AG10803 (cell line): Measurements from ENCODE around the gene CCDC152.
A peak's percentile ranks its signal among the peaks of the same experiment; 100 is the strongest.

ENCODE experiments used
- DNase-seq: peaks from one replicate; pipeline ENCODE4 v3.0.0; 2010; ENCODE audit warnings: low read depth
- H3K4me3 ChIP-seq: 2 replicates; pipeline ENCODE4 v1.5.1; 2011; ENCODE audit warnings: mild to moderate bottlenecking, low read length, control low read depth
- TF ChIP-seq, protein P1 (sequence below): conservative IDR thresholded peaks from 2 replicates; pipeline ENCODE4 v1.5.1; 2011; ENCODE audit warnings: mild to moderate bottlenecking, low read length, control low read depth, inconsistent platforms

Gene CCDC152

DNA sequence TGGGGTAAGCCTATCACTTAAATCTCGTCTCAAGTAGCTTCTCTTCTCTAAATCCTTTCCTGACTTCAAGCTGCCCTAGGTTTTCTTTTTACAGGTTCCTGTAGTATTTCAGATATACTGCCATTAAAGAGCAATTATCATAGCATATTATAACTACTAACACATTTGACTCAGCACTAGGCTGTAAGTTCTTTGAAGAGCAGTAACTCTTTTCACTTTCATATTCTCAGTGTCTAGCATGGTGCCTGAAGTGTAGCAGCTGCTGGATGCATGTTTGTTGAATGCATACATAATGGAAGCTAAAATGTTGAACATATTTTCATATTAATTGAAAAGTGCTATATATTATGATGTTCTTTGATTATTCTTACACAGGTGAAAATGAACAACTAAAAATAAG lies 22.5 kb downstream of the CCDC152 start:
- no peak overlapping the region for H3K4me3 ChIP-seq
- DNase-seq: no peak
- TF ChIP-seq, protein P1, sequence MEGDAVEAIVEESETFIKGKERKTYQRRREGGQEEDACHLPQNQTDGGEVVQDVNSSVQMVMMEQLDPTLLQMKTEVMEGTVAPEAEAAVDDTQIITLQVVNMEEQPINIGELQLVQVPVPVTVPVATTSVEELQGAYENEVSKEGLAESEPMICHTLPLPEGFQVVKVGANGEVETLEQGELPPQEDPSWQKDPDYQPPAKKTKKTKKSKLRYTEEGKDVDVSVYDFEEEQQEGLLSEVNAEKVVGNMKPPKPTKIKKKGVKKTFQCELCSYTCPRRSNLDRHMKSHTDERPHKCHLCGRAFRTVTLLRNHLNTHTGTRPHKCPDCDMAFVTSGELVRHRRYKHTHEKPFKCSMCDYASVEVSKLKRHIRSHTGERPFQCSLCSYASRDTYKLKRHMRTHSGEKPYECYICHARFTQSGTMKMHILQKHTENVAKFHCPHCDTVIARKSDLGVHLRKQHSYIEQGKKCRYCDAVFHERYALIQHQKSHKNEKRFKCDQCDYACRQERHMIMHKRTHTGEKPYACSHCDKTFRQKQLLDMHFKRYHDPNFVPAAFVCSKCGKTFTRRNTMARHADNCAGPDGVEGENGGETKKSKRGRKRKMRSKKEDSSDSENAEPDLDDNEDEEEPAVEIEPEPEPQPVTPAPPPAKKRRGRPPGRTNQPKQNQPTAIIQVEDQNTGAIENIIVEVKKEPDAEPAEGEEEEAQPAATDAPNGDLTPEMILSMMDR: no peak

DNA sequence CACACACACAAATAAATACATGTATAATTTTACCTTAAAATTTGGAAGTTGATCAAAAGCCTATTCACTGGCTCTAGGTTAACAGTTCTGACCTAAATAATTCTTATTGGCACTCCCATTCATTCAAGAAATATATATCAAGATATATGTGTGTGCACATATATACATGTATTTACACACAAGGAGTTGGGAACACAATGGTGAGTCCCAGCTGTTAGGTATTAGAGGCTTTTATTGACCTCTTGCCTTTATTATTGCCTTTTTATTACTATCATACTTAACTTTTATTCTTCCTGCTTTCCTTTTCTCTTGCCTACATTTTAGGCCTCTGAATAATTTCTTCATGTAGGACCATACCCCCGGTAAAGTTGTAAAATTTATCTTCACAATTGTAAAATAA lies 25.0 kb downstream of the CCDC152 start:
- TF ChIP-seq, protein P1: no peak

DNA sequence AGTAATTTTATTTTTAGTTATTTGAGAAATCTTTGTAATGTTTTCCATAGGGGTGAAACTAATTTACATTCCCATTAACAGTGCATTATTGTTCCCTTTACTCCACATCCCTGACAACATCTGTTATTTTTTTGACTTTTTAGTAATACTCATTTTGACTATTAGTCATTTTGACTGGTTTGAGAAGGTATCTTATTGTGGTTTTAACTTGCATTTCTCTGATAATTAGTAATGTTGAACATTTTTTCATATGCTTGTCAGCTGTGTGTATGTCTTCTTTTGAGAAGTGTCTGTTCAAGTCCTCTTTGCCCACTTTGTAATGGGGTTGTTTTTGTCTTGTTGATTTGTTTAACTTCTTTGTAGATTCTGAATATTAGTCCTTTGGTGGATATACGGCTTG lies 27.5 kb downstream of the CCDC152 start:
- TF ChIP-seq, protein P1: no peak
- peak; percentile 5 for DNase-seq
- no peak overlapping the region for H3K4me3 ChIP-seq

More for the DNA sequence above, 25.0 kb downstream of the CCDC152 start:
- DNase-seq: no peak
- H3K4me3 ChIP-seq: no peak overlapping the region

DNA sequence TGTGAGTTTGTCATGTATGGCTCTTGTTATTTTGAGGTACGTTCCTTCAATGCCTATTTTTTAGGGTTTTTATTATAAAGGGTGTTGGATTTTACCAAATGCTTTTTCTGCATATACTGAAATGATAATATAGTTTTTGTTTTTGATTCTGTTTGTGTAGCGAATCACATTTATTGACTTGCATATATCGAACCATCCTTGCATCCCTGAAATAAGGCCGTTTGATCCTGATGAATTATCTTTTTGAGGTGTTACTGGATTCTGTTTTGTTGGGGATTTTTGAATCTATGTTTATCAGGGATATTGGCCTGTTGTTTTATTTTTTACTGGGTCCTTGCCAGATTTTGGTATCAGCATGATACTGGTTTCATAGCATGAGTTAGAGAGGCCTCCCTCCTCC lies 29.1 kb downstream of the CCDC152 start:
- H3K4me3 ChIP-seq: no peak overlapping the region
- no peak for DNase-seq
- TF ChIP-seq, protein P1: no peak

DNA sequence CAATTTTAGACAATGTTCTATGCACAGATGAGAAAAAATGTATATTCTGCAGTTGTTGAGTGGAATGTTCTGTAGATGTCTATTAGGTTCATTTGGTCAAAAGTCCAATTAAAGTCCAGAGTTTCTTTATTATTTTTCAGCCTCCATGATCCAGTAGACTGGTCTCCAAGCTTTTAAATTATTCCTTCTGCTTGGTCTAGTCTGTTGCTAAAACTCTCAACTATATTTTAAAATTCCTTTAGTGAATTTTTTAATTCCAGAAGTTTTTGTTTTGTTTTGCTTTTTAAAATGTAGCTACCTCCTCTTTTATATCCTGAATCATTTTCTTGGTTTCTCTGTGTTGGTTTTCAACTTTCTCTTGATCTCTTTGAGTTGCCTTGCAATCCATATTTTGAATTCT lies 30.5 kb downstream of the CCDC152 start:
- DNase-seq: no peak
- TF ChIP-seq, protein P1: no peak

DNA sequence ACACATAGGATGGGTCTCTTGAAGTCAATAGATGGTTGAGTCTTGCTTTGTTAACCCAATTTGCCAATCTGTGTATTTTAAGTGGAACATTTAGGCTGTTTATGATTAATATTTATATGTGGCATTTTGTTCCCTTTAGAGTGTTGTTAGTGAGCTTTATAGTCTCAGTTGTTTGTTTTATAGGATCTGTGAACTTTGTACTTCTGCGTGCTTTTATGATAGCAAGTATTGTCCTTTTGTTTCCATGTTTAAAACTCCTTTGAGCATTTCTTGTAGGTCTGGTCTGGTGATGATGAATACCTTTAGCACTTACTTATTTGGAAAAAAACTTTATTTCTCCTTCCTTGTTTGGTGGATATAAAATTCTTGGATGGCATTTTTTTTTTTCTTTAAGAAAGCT lies 31.2 kb downstream of the CCDC152 start:
- H3K4me3 ChIP-seq: no peak overlapping the region
- TF ChIP-seq, protein P1: no peak
- no peak for DNase-seq

More for the DNA sequence above, 30.5 kb downstream of the CCDC152 start:
- no peak overlapping the region for H3K4me3 ChIP-seq

DNA sequence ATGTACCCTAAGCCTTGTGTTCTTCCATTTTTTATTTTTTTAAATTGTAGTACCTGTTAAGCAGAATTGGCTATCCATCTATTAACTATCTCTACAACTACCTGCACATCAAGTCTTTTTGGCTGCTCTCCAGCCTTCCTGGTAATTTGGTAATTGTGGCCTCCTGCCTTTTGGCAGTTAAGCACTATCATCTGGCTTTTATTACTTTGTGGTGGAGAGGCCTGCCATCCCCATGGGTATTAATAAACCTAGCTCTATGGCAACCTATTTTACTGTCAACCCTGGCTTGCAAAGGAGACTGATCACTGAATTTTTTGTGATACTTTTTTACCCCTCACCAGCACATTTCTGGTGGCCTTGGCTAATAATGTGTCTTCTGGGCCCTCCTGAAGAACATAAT lies 34.5 kb downstream of the CCDC152 start:
- TF ChIP-seq, protein P1: no peak
- peak; percentile 50 for DNase-seq
- no peak overlapping the region for H3K4me3 ChIP-seq
